K562 (cell line): Measurements from ENCODE around the gene LIAS. TPM values are rescaled to one million over a fixed set of nuclear protein-coding genes. Genes with fewer than 3 reads are reported as not detected.

Source experiments
- ADNP ChIP-seq: fragments of 200-800 bp; sonication (Bioruptor generic); IDR thresholded peaks from 2 replicates; pipeline ENCODE4 v1.6.1; 2016; ENCODE audit warnings: missing genetic modification characterization, missing compliant biosample characterization
- ARID3A ChIP-seq: IDR thresholded peaks from 2 replicates; pipeline ENCODE4 v1.6.1; 2012; ENCODE audit warnings: low read depth, low read length, improper control_type of control experiment, borderline replicate concordance
- BACH1 ChIP-seq: fragments of 200-800 bp; sonication (Bioruptor generic); IDR thresholded peaks from 2 replicates; pipeline ENCODE4 v1.6.1; 2016; ENCODE audit warnings: missing genetic modification characterization, missing compliant biosample characterization
- CAMTA2 ChIP-seq: fragments of 250-450 bp; sonication (Bioruptor Pico); conservative IDR thresholded peaks from 2 replicates; pipeline ENCODE4 v1.5.1; 2022
- CC2D1A ChIP-seq: fragments of 450-650 bp; IDR thresholded peaks from 2 replicates; pipeline ENCODE4 v1.6.1; 2017; ENCODE audit warnings: mild to moderate bottlenecking
- CREBBP ChIP-seq: IDR thresholded peaks from one replicate; pipeline ENCODE4 v1.6.1; 2012; ENCODE audit warnings: low read depth, mild to moderate bottlenecking, control low read depth, inconsistent platforms, low read length
- EWSR1 ChIP-seq: fragments of 450-650 bp; IDR thresholded peaks from 2 replicates; pipeline ENCODE4 v1.6.1; 2018; ENCODE audit warnings: borderline replicate concordance, mild to moderate bottlenecking, low read depth, moderate library complexity; ENCODE audit not compliant: partially characterized antibody
- EZH2 ChIP-seq: IDR thresholded peaks from 2 replicates; pipeline ENCODE4 v1.6.1; 2012; ENCODE audit warnings: low read depth, mild to moderate bottlenecking, inconsistent platforms, low read length, borderline replicate concordance
- FOXP1 ChIP-seq: sonication (generic); formaldehyde crosslinking; IDR thresholded peaks from 2 replicates; pipeline ENCODE4 v1.8.0; 2022; ENCODE audit warnings: mild to moderate bottlenecking, missing genetic modification reagents
- GATAD2A ChIP-seq: fragments of 450-650 bp; IDR thresholded peaks from 2 replicates; pipeline ENCODE4 v1.6.1; 2017
- HNRNPUL1 ChIP-seq: fragments of 200-400 bp; formaldehyde crosslinking; IDR thresholded peaks from 2 replicates; pipeline ENCODE4 v1.6.1; 2017; ENCODE audit warnings: low read length
- HOMEZ ChIP-seq: fragments of 250-450 bp; sonication (Bioruptor Pico); IDR thresholded peaks from 2 replicates; pipeline ENCODE4 v1.4.0; 2020; ENCODE audit warnings: mild to moderate bottlenecking, moderate library complexity
- JUNB ChIP-seq: fragments of 450-650 bp; formaldehyde crosslinking; conservative IDR thresholded peaks from 2 replicates; pipeline ENCODE4 v1.4.0; 2020; ENCODE audit warnings: mild to moderate bottlenecking
- MCM7 ChIP-seq, 2 experiments: fragments of 450-650 bp; IDR thresholded peaks; 2 replicates each; pipeline ENCODE4 v1.6.1; 2016 to 2018
- NBN ChIP-seq: fragments of 450-650 bp; IDR thresholded peaks from 2 replicates; pipeline ENCODE4 v1.6.1; 2016; ENCODE audit warnings: low read depth, mild to moderate bottlenecking
- PHF20 ChIP-seq: fragments of 450-650 bp; IDR thresholded peaks from 2 replicates; pipeline ENCODE4 v1.6.1; 2018; ENCODE audit not compliant: partially characterized antibody
- RHOXF2B ChIP-seq: fragments of 250-450 bp; sonication (Bioruptor Pico); conservative IDR thresholded peaks from 2 replicates; pipeline ENCODE4 v1.5.1; 2021
- SIX5 ChIP-seq, 2 experiments: IDR thresholded peaks; 2 replicates each; pipeline ENCODE4 v1.6.1; 2011; ENCODE audit warnings: low read length in 2 of 2, borderline replicate concordance in 1 of 2, low read depth in 1 of 2, mild to moderate bottlenecking in 1 of 2, moderate library complexity in 1 of 2; ENCODE audit not compliant: insufficient read depth in 1 of 2
- SLC30A9 ChIP-seq: fragments of 250-450 bp; sonication (Bioruptor Pico); IDR thresholded peaks from 2 replicates; pipeline ENCODE4 v1.8.0; 2022; ENCODE audit warnings: mild to moderate bottlenecking, moderate library complexity
- STAT6 ChIP-seq: sonication (generic); formaldehyde crosslinking; IDR thresholded peaks from 2 replicates; pipeline ENCODE4 v1.8.1; 2023; ENCODE audit warnings: mild to moderate bottlenecking, missing genetic modification reagents
- SUPT5H ChIP-seq: fragments of 450-650 bp; IDR thresholded peaks from 2 replicates; pipeline ENCODE4 v1.6.1; 2016
- TAF9B ChIP-seq: fragments of 450-650 bp; IDR thresholded peaks from 2 replicates; pipeline ENCODE4 v1.6.1; 2018; ENCODE audit warnings: mild to moderate bottlenecking; ENCODE audit not compliant: partially characterized antibody
- ZNF133 ChIP-seq: fragments of 250-450 bp; sonication (Bioruptor Pico); IDR thresholded peaks from 2 replicates; pipeline ENCODE4 v1.4.0; 2020; ENCODE audit warnings: mild to moderate bottlenecking
- ZNF785 ChIP-seq: fragments of 250-450 bp; sonication (Bioruptor Pico); IDR thresholded peaks from 2 replicates; pipeline ENCODE4 v1.4.0; 2020; ENCODE audit warnings: mild to moderate bottlenecking
- polyA plus RNA-seq, 8 experiments: library from polyadenylated mRNA; depleted of rRNA in 4 of 8; stranded (reverse) in 5 of 8; unstranded in 3 of 8; fragments of >200 nt; fragmentation: Nextera tagmentation in 2 of 8; fragmentation: Illumina TruSeq in 1 of 8; extraction: Ambion mirVana in 2 of 8; extraction: Trizol in 1 of 8; gene quantifications; 2 replicates each; pipeline versions ENCODE4 v1.2.1 to v1.2.3, GENCODE V29; 2011 to 2014; ENCODE audit warnings: inconsistent platforms in 1 of 8, missing spikeins in 1 of 8
- total RNA-seq, 7 experiments: library from RNA; depleted of rRNA in 6 of 7; stranded (reverse); fragments of >200 nt in 6 of 7; fragmentation: Illumina TruSeq in 2 of 7; extraction: Trizol in 2 of 7; gene quantifications; 2 replicates each; pipeline versions ENCODE4 v1.2.1 to v1.2.3, GENCODE V29; 2011 to 2021; ENCODE audit warnings: low replicate concordance in 1 of 7
- TF ChIP-seq, protein P1 (sequence below): fragments of 250-450 bp; sonication (Bioruptor Pico); IDR thresholded peaks from 2 replicates; pipeline ENCODE4 v1.8.0; 2021; ENCODE audit warnings: mild to moderate bottlenecking, moderate library complexity

LIAS gene
- total and polyA plus RNA-seq, 9 of the 15 experiments (the other 6 are each of a cell fraction or from before 2014, with no cell fraction given): 21.9 to 57.1 (median 42.1) TPM

GRCh38 chr4:39464886-39465501 is 6.1 kb downstream of the LIAS start (continued):
- no peak for TF ChIP-seq GATAD2A
- no peak for TF ChIP-seq STAT6 (CRISPR knock-in tag)
- TF ChIP-seq ADNP: no peak
- no peak for TF ChIP-seq EZH2
- no peak for TF ChIP-seq CREBBP
- TF ChIP-seq ZNF785: no peak
- TF ChIP-seq BACH1 (tag): peak; percentile 75
- no peak for TF ChIP-seq CAMTA2 (CRISPR knock-in tag)
- no peak for TF ChIP-seq SLC30A9
- TF ChIP-seq SIX5 (IDR thresholded peaks at IDR 0.05; ENCODE audit: borderline replicate concordance in 1 of 2, insufficient read depth in 1 of 2, low read depth in 1 of 2, low read length in 2 of 2): no peak
- TF ChIP-seq PHF20: peak; percentile 92
- TF ChIP-seq ZNF133 (CRISPR knock-in tag): no peak
- TF ChIP-seq NBN: peak; percentile 59; the same call in 1 of the 2 replicates
- TF ChIP-seq HOMEZ (CRISPR knock-in tag): no peak
- no peak for TF ChIP-seq RHOXF2B (CRISPR knock-in tag)
- TF ChIP-seq MCM7 (IDR thresholded peaks at IDR 0.05): no peak
- TF ChIP-seq FOXP1 (CRISPR knock-in tag): no peak
- no peak for TF ChIP-seq EWSR1
- TF ChIP-seq TAF9B: peak; percentile 31
- peak; percentile 96 for TF ChIP-seq JUNB (CRISPR knock-in tag)
- TF ChIP-seq SUPT5H: no peak
- TF ChIP-seq HNRNPUL1: no peak
- no peak for TF ChIP-seq ARID3A
- TF ChIP-seq CC2D1A: no peak
- TF ChIP-seq, protein P1, sequence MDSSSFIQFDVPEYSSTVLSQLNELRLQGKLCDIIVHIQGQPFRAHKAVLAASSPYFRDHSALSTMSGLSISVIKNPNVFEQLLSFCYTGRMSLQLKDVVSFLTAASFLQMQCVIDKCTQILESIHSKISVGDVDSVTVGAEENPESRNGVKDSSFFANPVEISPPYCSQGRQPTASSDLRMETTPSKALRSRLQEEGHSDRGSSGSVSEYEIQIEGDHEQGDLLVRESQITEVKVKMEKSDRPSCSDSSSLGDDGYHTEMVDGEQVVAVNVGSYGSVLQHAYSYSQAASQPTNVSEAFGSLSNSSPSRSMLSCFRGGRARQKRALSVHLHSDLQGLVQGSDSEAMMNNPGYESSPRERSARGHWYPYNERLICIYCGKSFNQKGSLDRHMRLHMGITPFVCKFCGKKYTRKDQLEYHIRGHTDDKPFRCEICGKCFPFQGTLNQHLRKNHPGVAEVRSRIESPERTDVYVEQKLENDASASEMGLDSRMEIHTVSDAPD (CRISPR knock-in tag): no peak
